ENCODE results near the gene GMEB2.
"Not testable (repeated sequence)": the region's sequence is repeated elsewhere in the genome, so short reads cannot be mapped to it uniquely, and the experiment has no call there.

Gene GMEB2

DNA sequence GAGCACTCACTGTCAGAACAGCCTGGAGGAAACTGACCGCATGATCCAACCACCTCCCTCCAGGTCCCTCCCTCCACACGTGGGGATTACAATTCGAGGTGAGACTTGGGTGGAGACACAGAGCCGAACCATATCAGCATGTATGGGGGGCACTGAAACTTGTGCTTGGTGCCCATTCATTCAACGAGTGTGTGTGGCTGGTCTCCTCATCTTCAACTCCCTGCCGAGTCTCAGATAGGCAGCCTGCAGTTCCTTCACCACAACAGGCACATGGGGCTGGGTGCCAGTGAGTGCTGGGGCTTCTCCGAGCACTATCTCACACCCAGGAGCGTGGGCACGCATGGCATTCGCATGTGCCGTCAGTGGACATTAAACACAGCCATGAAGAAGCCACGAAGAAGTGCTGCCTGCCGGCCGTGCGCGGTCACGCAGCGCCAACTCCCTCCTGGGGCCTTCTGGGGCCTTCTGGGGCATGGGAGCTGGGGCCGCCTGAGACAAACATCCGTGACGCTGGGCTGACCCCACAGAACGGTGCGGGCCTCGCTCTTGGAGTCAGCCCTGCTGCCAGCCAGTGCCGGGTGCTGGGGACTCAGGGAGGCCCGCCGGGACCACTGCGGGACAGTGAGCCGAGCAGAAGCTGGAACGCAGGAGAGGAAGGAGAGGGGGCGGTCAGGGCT lies 30.5 kb upstream of the GMEB2 start:
- DNase-seq (ENCODE audit: low spot score): no peak

- DNase-seq (ENCODE audit: low spot score): no peak
Observed at GRCh38 chr20:63656451-63656850, 29.6 kb upstream of the GMEB2 start.

GRCh38 chr20:63655249-63655648 lies 28.3 kb upstream of the GMEB2 start:
- no peak for DNase-seq (ENCODE audit: low spot score)

GRCh38 chr20:63653974-63654668 lies 27.2 kb upstream of the GMEB2 start:
- no peak for DNase-seq (ENCODE audit: low spot score)

- DNase-seq (ENCODE audit: low spot score): peak; percentile 76
Observed at GRCh38 chr20:63653041-63653973, 26.4 kb upstream of the GMEB2 start, which contains the start of gene STMN3. TSS of gene STMN3 (minus strand) at chr20:63653424. CDS start at chr20:63653345, 79 bp downstream.

DNA sequence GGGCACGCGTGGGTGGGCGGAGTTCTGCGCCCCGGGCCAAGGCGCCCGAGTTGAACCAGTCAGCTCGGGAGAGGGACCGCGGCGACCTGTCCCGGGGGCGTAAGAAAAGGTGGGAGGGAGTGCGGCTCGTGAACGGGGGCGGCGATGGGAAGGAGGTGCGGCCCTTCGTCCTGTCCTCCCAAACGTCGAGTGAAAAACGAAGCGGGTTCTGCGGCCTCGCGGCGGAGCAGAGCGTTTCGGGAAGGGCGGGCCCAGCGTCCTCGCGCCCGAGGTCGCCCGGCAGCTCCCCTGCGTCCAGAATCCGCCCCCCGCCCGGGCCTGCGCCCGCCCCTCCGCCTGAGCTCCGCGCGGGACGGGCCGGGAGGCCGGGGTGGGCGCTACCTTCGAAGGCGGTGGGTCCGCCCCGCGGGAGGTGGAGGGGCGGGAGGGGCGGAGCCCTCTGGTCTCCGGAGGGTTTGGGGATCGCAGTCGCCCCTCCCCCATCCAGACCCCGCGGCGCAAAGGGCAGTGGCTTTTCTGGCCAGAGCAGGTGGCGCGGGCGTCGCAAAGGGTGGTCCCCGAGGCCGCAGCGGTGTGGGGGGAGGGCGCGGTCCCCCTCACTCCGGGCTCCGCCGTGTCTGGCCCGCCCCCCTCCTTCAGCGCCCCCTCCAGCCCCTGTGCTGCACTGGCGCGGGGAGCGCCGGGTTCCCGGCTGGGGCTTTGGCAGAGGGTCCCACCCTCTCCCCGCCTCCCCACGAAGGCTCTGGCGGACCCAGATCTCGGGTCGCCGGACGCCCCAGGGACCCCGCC lies 25.5 kb upstream of the GMEB2 start:
- DNase-seq (ENCODE audit: low spot score): no peak

DNA sequence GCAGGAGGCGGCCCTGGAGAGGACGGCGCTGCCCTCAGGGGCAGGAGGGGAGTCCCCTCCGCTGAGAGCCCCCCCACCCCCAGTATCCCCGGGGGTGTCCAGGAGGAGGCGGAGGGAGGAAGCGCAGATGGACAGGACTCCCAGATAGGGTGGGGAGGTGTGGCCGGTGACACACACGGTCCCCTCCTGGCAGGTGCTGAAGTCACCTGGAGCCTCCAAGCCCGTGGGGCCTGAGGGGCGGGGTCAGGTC lies 25.0 kb upstream of the GMEB2 start:
- no peak for DNase-seq (ENCODE audit: low spot score)

DNA sequence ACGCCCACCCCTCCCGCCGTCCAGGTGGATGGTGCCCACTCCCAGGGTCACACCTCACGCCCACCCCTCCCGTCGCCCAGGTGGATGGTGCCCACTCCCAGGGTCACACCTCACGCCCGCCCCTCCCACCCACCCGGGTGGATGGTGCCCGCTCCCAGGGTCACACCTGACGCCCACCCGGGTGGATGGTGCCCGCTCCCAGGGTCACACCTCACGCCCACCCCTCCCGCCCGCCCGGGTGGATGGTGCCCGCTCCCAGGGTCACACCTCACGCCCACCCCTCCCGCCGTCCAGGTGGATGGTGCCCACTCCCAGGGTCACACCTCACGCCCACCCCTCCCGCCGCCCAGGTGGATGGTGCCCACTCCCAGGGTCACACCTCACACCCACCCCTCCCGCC lies 23.6 kb upstream of the GMEB2 start:
- DNase-seq (ENCODE audit: low spot score): not testable (repeated sequence)

DNA sequence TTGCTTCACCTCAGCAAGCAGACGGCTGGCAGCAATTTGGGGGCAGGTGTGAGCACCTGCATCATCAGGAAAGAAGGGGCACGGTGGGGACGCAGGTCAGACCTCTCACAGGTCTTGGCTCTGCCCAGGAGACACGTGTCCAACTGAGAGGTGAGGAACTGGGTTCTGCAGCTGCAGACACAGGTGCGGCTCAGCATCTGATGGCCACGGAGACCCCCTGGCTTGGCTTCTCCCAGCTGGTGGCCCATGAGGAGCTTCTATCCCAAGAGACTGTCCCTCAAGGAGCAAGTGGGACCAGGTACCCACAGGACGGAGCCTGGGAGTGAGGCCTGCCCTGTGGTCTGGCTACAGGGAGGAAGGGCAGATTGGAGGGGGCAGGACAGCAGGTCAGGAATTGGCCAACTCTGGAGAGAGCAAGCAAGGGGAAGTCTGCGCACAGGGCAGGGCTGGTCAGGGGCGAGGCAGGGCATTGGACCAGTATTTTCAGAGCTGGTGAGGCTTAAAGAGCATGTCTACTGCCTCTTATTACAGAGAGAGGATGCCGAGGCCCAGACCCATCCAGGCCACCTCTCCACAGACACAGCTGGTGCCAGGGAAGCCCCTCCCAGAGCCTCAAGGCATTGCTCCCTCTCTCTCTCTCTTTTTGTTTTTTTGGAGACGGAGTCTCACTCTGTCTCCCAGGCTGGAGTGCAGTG lies 22.1 kb upstream of the GMEB2 start:
- no peak for DNase-seq (ENCODE audit: low spot score)

DNA sequence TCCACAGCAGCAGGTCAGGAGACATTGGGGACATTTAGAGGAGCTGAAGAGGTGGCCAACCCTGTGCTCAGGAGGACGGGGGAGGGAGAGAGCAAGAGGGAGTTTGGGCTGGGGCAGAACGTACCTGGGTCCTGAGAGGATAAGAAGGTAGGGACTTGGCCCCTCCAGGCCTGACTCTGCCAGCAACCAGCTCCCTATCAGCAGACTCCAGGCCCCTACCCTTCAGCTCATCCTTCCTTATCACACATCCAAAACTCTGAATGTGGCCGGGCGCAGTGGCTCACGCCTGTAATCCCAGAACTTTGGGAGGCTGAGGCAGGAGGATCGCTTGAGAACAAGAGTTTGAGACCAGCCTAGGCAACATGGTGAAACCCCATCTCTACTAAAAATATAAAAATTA lies 21.3 kb upstream of the GMEB2 start:
- no peak for DNase-seq (ENCODE audit: low spot score)

GRCh38 chr20:63645218-63645617 lies 18.3 kb upstream of the GMEB2 start:
- no peak for DNase-seq (ENCODE audit: low spot score)

DNA sequence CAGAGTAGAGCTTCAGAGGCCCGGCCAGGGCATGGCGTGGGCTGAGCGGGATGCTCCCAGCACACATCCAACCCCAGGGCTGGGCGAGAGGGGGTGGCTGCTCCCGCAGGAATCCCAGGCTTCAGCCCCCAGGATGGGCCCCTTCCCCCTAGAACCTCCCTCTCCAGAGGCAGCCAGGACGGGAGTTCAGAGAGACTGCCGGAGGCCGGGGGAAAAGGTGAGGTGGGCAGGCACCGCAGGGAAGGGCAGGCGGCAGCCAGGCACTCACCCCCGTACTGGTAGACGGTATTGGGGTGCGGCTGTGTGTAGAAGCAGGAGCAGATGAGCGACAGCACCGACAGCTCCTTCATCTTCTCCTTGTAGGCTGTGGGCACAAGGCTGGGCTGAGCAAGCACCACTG lies 17.0 kb upstream of the GMEB2 start:
- DNase-seq (ENCODE audit: low spot score): no peak

DNA sequence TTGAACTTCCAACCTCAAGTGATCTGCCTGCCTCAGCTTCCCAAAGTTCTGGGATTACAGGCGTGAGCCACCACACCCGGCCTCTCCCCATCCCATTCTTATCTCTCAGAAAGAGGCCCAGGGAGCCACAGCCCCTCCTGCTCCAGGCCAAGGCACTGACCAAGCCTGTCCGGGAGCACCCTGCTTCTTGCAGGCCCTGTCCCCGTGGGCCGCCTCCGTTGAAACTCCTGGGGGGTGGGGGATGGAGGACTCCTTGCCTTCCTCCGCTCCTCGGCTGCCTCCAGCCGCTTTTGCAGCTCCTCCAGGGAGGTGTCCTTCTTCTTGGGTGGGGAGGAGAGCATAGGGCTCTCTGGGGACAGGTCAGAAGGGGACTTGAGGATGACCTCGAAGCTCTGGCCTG lies 16.6 kb upstream of the GMEB2 start:
- no peak for DNase-seq (ENCODE audit: low spot score)

DNA sequence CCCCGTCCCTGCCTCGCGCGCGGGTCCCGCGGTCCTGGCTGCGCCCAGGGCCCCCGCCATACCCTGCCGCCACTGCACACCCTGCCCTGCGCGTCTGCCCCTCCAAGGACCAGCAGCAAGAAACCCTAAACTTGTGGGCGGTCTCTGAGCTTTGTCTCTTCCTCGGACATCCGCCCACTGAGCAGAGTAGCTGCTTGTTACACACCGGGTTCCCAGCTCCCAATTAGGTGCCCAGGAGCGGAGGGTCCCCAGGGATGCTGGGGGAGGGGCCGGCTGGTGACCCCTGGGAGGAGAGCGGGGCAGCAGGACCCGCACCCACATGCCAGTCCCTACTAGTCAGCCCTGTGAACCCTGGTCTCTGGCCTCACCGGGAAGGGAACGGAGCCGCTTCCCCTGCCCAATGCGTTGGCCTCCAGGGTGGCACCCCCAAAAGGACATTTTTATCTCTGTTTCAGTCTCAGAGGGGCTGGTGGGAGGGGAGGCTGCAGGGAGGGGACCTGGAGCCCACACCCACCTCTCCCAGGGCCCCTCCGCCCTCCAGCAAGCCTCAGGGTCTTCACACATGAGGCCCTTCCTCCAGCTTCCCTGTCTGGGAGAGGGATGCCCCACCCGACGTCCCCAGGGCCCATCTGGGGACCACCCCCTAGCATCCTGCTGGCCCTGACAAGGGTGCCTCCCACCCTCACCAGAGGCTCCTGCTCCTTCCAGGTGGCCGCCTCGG lies 15.8 kb upstream of the GMEB2 start:
- no peak for DNase-seq (ENCODE audit: low spot score)

GRCh38 chr20:63641792-63642523 lies 15.1 kb upstream of the GMEB2 start:
- peak; percentile 90 for DNase-seq (ENCODE audit: low spot score)

GRCh38 chr20:63641146-63641791 lies 14.4 kb upstream of the GMEB2 start:
- DNase-seq (ENCODE audit: low spot score): no peak

GRCh38 chr20:63640686-63641085 lies 13.8 kb upstream of the GMEB2 start:
- not testable (repeated sequence) for DNase-seq (ENCODE audit: low spot score)

DNA sequence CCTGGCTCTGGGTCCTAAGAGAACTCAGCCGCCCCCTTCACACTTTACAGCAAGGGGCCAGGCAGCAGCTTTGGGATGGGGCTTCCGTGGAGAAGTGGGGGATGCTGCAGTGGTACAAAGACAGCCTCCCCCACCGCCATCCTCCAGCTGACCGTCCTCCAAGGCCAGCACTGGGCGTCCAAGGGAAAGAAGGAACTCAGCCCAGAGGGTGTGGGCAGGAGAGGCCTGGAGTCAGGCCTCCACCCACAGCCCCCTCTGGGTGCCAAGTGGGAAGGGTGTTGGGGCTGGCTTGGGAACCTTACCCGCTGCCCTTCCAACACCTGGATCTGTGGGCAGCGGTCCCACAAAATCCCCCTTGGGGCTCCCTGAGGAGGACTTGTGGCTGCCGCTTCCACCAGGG lies 13.2 kb upstream of the GMEB2 start:
- DNase-seq (ENCODE audit: low spot score): no peak

DNA sequence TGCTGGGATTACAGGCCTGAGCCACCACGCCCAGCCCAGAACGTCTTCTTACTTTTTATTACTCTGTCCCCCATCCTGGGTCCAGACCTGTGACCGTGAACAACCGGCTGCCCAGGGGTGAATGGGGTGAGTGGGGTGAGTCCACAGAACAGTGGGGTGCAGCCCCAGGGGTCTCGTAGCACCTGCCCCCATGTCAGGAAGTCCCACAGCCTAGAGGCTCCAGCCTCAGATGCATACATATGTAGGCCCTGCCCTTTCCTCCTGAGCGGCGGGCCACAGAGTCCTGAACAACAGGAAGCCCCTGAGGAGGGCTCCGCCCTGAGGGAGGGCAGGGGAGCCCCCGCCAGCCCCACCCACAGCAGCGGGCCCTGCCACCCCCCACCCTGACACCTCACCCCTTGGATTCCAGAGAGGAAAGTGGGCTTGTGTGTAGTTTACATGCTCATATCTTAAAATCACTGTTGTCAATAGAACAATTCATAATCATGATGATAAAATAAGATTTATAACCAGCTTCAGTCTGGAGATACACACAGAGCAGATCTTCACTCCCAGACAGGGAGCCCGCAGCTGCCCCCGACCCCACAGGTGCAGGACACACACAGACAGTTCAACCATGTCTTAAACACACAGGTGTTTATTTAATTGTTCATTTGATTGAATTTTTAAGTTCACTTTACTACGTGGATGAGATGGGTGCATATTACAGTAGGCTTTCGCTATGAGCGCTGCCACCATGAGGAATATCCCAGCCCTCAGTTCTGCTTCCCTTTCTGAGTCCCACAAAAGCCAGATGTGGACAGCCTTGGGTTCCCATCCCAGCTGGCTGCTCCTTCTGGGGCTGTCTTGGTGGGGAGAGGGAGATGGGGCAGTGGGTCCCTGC lies 12.4 kb upstream of the GMEB2 start:
- no peak for DNase-seq (ENCODE audit: low spot score)
